ENCODE data around the gene ZDHHC14.

DNA sequence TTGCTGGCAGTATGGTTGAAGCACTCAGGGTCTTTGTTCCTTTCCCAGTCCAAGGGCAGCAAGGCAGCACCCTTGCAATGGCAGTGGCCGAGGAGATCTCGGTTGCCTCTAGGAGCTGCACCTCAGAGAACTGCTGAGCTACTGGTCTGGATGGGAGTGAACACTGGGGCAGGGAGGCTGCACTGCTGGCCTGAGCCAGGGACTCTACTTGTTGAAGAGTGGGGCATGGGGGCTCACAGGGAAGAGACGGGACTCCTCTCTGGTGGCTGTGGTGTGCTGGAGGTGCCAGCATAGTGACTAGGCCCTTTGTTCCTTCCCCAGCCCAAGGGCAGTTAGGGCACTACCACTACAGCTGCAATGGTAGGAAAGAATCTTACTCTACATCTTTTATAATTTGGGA is 203.0 kb downstream of the ZDHHC14 start:
- TF ChIP-seq, protein P1, sequence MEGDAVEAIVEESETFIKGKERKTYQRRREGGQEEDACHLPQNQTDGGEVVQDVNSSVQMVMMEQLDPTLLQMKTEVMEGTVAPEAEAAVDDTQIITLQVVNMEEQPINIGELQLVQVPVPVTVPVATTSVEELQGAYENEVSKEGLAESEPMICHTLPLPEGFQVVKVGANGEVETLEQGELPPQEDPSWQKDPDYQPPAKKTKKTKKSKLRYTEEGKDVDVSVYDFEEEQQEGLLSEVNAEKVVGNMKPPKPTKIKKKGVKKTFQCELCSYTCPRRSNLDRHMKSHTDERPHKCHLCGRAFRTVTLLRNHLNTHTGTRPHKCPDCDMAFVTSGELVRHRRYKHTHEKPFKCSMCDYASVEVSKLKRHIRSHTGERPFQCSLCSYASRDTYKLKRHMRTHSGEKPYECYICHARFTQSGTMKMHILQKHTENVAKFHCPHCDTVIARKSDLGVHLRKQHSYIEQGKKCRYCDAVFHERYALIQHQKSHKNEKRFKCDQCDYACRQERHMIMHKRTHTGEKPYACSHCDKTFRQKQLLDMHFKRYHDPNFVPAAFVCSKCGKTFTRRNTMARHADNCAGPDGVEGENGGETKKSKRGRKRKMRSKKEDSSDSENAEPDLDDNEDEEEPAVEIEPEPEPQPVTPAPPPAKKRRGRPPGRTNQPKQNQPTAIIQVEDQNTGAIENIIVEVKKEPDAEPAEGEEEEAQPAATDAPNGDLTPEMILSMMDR (IDR thresholded peaks at IDR 0.05): no peak
- TF ChIP-seq POLR2AphosphoS5 (IDR thresholded peaks at IDR 0.05): no peak

Measured in prostate gland (tissue), 2 donors.